Measurements from ENCODE around the gene SFMBT2.

The SFMBT2 gene

GRCh38 chr10:7363700-7364099, 47.1 kb downstream of the SFMBT2 start:
- DNase-seq (ENCODE audit: low read depth in 1 of 2, low spot score in 1 of 2), result no peak
- no peak for TF ChIP-seq JUND (IDR thresholded peaks at IDR 0.05; ENCODE audit: low read depth)
- in situ Hi-C loops (cut with HindIII; ENCODE audit: low pct_unique_long_range_greater_than_20kb, low sequenced_read_pairs), result no loop called here

GRCh38 chr10:7362471-7362870, 48.4 kb downstream of the SFMBT2 start:
- in situ Hi-C loops (cut with HindIII; ENCODE audit: low pct_unique_long_range_greater_than_20kb, low sequenced_read_pairs), result no loop called here
- no peak for DNase-seq (ENCODE audit: low read depth in 1 of 2, low spot score in 1 of 2)
- no peak for TF ChIP-seq JUND (IDR thresholded peaks at IDR 0.05; ENCODE audit: low read depth)

DNA sequence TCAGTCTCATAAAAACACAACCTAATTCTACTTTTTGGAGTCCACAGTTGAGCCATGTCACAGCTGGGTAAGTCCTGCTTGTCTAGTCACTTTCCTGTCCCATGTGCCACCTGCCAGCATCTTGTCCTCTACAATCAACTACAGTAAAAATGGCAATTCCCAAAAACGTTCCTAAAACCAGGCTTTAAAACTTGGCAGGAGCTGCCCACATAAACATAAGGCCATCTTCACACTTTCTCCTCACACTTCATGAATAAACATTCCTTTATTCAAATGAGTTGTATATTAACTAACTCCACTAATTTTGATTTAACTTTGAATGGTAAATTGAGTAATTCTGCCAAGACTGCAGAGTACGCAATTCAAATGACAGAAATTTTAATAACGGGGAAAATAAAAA, 49.5 kb downstream of the SFMBT2 start:
- in situ Hi-C loops (cut with HindIII; ENCODE audit: low pct_unique_long_range_greater_than_20kb, low sequenced_read_pairs), result no loop called here
- TF ChIP-seq JUND (IDR thresholded peaks at IDR 0.05; ENCODE audit: low read depth), result no peak
- no peak for DNase-seq (ENCODE audit: low read depth in 1 of 2, low spot score in 1 of 2)

GRCh38 chr10:7359954-7360353, 50.9 kb downstream of the SFMBT2 start:
- in situ Hi-C loops (cut with HindIII; ENCODE audit: low pct_unique_long_range_greater_than_20kb, low sequenced_read_pairs), result no loop called here
- DNase-seq (ENCODE audit: low read depth in 1 of 2, low spot score in 1 of 2), result no peak
- no peak for TF ChIP-seq JUND (IDR thresholded peaks at IDR 0.05; ENCODE audit: low read depth)

- no peak for DNase-seq (ENCODE audit: low read depth in 1 of 2, low spot score in 1 of 2)
- TF ChIP-seq JUND (IDR thresholded peaks at IDR 0.05; ENCODE audit: low read depth), result no peak
- in situ Hi-C loops (cut with HindIII; ENCODE audit: low pct_unique_long_range_greater_than_20kb, low sequenced_read_pairs), result no loop called here
Observed at GRCh38 chr10:7359356-7359755, 51.5 kb downstream of the SFMBT2 start.

- in situ Hi-C loops (cut with HindIII; ENCODE audit: low pct_unique_long_range_greater_than_20kb, low sequenced_read_pairs), result no loop called here
- DNase-seq (ENCODE audit: low read depth in 1 of 2, low spot score in 1 of 2), result no peak
Observed at GRCh38 chr10:7357193-7357592, 53.6 kb downstream of the SFMBT2 start.

DNA sequence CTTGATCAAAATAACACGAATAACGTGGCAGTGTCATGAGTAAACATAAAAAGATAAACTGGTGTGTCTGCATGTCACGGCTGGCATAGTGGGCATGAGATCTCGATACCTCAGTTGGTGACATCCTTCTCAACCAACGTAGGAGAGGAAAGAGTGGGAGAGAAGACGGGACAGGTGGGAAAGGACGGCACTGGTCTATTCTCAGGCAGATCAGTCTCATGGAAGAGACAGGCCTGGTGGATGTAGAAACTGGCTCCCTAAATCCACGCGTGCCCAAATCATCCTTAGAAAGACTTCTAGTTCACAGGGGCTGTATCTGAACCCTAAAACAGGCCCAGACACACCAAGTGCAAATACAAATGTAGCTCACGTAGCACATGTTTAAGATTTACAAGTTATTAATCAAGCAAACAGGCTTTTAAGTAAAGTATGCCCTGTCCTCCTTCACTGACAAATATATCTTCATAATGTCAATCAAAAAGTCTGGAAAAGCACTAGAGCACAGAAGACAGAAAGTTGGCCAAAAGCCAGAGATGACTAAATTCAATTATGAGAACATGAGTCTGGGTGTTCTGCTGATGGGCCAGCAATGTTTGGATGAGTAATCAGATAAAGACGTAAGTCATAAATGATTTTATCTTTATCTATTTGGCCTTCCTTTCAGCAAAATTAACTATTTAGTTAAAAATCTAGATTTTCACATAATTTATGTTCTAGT, 56.3 kb downstream of the SFMBT2 start:
- peak in 1 of 2 experiments; percentile 21 for DNase-seq (ENCODE audit: low read depth in 1 of 2, low spot score in 1 of 2)
- no peak for TF ChIP-seq JUND (IDR thresholded peaks at IDR 0.05; ENCODE audit: low read depth)
- in situ Hi-C loops (cut with HindIII; ENCODE audit: low pct_unique_long_range_greater_than_20kb, low sequenced_read_pairs), result no loop called here

More at GRCh38 chr10:7357193-7357592, 53.6 kb downstream of the SFMBT2 start:
- TF ChIP-seq JUND (IDR thresholded peaks at IDR 0.05; ENCODE audit: low read depth), result no peak

GRCh38 chr10:7351894-7352293, 58.9 kb downstream of the SFMBT2 start:
- no peak for TF ChIP-seq JUND (IDR thresholded peaks at IDR 0.05; ENCODE audit: low read depth)
- in situ Hi-C loops (cut with HindIII; ENCODE audit: low pct_unique_long_range_greater_than_20kb, low sequenced_read_pairs), result no loop called here
- no peak for DNase-seq (ENCODE audit: low read depth in 1 of 2, low spot score in 1 of 2)

GRCh38 chr10:7350541-7351195, 60.2 kb downstream of the SFMBT2 start:
- no peak for TF ChIP-seq JUND (IDR thresholded peaks at IDR 0.05; ENCODE audit: low read depth)
- in situ Hi-C loops (cut with HindIII; ENCODE audit: low pct_unique_long_range_greater_than_20kb, low sequenced_read_pairs), result no loop called here

GRCh38 chr10:7345717-7346116, 65.1 kb downstream of the SFMBT2 start:
- no peak for TF ChIP-seq JUND (IDR thresholded peaks at IDR 0.05; ENCODE audit: low read depth)
- no peak for DNase-seq (ENCODE audit: low read depth in 1 of 2, low spot score in 1 of 2)
- in situ Hi-C loops (cut with HindIII; ENCODE audit: low pct_unique_long_range_greater_than_20kb, low sequenced_read_pairs), result no loop called here

More at GRCh38 chr10:7350541-7351195, 60.2 kb downstream of the SFMBT2 start:
- no peak for DNase-seq (ENCODE audit: low read depth in 1 of 2, low spot score in 1 of 2)

- TF ChIP-seq JUND (IDR thresholded peaks at IDR 0.05; ENCODE audit: low read depth), result no peak
- in situ Hi-C loops (cut with HindIII; ENCODE audit: low pct_unique_long_range_greater_than_20kb, low sequenced_read_pairs), result no loop called here
- DNase-seq (ENCODE audit: low read depth in 1 of 2, low spot score in 1 of 2), result no peak
Observed at GRCh38 chr10:7343040-7343439, 67.8 kb downstream of the SFMBT2 start.

DNA sequence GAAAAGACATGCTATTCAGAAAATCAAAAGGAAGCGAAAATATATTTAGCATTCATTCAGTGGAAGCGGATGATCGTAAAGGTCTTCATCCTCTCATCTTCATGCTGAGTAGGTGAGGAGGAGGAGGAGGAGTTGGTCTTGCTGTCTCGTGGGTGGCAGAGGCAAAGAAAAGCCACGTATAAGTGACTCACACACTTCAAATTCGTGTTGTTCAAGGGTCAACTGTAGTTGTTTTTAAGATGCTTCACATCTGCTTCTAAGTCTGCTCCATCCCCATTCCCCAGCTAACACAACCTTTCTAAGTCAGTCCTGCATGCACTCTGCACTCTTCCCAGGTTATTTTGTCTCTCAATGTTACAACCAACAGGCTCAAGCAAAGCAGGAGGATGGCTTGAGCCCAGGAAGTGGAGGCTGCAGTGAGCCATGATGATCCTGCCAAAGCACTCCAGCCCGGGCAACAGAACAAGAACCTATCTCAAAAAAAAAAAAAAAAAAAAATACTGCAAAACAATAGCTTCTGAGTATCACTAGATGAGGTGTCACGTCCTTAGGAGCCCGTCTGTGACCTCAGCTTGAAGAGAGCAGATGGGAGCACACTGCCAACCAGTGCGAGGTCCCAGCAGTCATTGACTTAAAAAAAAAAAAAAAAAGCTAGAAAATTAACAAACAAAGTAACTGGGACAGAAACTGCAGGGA, 70.5 kb downstream of the SFMBT2 start:
- in situ Hi-C loops (cut with HindIII; ENCODE audit: low pct_unique_long_range_greater_than_20kb, low sequenced_read_pairs), result no loop called here
- no peak for DNase-seq (ENCODE audit: low read depth in 1 of 2, low spot score in 1 of 2)
- TF ChIP-seq JUND (IDR thresholded peaks at IDR 0.05; ENCODE audit: low read depth), result no peak

- TF ChIP-seq JUND (IDR thresholded peaks at IDR 0.05; ENCODE audit: low read depth), result no peak
- in situ Hi-C loops (cut with HindIII; ENCODE audit: low pct_unique_long_range_greater_than_20kb, low sequenced_read_pairs), result no loop called here
- DNase-seq (ENCODE audit: low read depth in 1 of 2, low spot score in 1 of 2), result no peak
Observed at GRCh38 chr10:7339510-7339909, 71.3 kb downstream of the SFMBT2 start.
